ENCODE results near the gene PTPRE. TPM values are rescaled to one million over a fixed set of nuclear protein-coding genes. Genes with fewer than 3 reads are reported as not detected.
A peak's percentile ranks its signal among the peaks of the same experiment; 100 is the strongest.

Gene PTPRE
- total RNA-seq, 2 donors from 2014 or later = 32.7 to 54.1 TPM

DNA sequence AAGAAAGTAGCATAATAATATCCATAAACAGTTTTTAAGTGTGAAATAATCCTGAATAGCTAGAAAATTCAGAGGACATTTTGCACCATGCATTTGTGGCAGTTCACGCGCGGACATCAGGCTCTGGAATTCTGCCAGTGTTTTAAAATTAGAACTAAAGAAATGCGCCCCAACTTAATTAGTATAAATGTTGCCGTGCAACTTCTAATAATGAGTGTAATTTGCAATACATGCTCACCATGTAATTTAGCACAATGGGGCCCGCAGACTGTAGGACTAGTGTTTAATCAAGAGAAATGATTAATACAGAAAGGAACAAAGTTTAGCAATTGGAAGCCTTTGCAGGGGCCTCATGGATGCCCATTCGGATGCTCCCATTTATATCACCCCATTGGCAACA is 96.6 kb downstream of the PTPRE start:
- H3K36me3 Mint-ChIP-seq (ENCODE audit: low read depth) = no peaks in the 10 kb centered on the region
- no peaks in the 10 kb centered on the region for H3K4me1 Mint-ChIP-seq
- no peak for ATAC-seq (replicated peaks)
- H3K4me3 Mint-ChIP-seq = no peak overlapping the region
- H3K27me3 Mint-ChIP-seq = peaks cover 19% of the 10 kb centered on the region
- no peak overlapping the region for H3K27ac Mint-ChIP-seq
- H3K9me3 Mint-ChIP-seq = no peaks in the 10 kb centered on the region

DNA sequence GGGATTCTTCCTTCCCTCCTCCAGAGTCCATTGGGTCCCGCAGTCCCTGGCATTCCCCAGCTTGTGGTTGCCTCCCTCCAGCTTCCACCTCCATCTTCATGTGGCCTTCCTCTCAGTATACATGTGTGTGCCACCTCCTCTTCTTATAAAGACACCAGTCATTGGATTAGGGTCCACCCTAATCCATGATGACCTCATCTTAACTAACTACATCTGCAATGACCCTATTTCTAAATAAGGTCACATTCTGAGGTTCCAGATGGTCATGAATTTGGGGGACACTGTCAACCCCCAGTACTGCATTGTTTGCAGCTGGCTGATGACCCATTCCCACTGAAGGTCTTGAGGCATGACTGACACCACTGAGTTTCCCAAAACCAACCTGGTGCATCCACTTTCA is 99.0 kb downstream of the PTPRE start:
- Mint-ChIP-seq H3K4me3 (no peak overlapping the region), H3K27ac (no peak overlapping the region), H3K27me3 (peaks cover 13% of the 10 kb centered on the region), H3K4me1 (no peaks in the 10 kb centered on the region), H3K36me3 (ENCODE audit: low read depth) (no peaks in the 10 kb centered on the region), H3K9me3 (no peaks in the 10 kb centered on the region)
- no peak for ATAC-seq (replicated peaks)

DNA sequence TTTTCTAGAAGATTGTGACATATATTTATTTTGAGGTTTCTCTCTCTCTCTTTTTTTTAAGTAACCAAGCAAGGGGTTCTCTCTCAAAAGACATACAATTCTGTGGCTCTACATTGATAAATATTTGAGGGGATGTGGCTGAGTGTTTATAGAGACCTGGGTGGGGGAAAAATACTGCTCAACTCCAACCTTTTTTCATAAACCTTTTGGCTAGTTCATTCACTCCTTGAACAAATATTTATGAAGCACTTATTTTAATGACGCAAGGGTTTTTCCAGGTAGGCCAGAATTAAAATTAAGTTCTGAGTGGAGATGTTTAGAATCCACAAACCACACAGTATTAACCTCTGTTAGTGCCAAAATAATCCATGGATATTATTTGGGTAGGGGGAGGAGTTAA is 100.2 kb downstream of the PTPRE start:
- peaks cover 5% of the 10 kb centered on the region for H3K4me1 Mint-ChIP-seq
- no peaks in the 10 kb centered on the region for H3K9me3 Mint-ChIP-seq
- no peaks in the 10 kb centered on the region for H3K36me3 Mint-ChIP-seq (ENCODE audit: low read depth)
- H3K27ac Mint-ChIP-seq = no peak overlapping the region
- H3K4me3 Mint-ChIP-seq = no peak overlapping the region
- ATAC-seq (replicated peaks) = no peak
- peaks cover 7% of the 10 kb centered on the region for H3K27me3 Mint-ChIP-seq

DNA sequence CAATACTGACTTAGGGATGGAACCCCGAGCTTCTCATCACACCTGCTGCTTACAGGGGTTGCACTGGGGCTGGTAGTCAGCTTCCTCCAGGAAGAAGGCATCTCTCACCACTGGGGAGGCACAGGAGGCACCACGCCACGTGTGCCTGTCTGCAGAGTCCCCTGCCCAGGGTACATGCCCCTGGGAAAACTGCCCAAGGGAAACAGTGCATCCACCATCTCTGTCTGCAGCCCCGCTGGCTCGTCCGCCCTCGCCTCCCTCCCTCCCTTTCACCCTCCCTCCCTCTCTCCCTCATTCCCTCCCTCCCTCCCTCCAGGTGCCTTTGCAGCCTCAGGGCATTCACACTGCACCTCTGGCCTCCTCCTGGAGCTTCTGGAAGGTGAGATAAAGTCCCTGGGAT is 101.1 kb downstream of the PTPRE start:
- ATAC-seq (replicated peaks) = no peak
- Mint-ChIP-seq H3K4me1 (peaks cover 5% of the 10 kb centered on the region), H3K9me3 (no peaks in the 10 kb centered on the region), H3K36me3 (ENCODE audit: low read depth) (no peaks in the 10 kb centered on the region), H3K27ac (no peak overlapping the region), H3K4me3 (no peak overlapping the region), H3K27me3 (peaks cover 3% of the 10 kb centered on the region)

DNA sequence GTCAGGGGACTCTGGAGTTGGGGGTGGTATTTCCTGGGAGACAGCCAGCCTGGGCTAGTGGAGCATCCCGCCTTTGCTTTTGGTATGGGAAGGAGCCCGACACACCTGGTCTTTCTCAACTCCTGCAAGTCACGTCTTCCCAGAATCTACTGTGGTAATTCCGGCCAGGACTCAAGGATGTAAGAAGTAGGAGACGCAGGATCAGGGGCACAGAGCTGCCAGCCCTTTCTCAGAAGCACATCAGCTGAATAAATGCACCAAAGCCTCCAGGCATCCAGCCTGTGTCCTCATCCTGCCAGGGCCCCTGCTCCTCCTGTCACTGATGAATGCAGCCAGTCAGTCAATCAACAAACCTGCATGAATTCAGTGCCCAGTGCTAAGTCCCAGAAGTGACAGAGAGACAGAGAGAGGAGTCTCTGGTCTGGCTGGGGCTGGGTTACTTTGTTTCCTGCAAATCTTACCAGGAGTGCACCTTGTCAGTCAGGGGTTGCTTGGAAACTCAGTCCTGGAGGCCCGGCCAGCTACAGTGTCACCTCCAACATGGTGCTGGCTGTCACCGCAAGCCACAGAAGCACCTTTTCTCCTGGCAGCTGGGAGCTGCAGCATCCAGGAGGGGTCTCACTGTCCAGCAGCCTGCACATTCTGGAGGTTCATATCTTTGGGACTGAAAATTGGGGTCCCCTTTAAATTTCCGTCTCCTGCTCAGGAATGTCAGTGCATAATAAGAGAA is 101.8 kb downstream of the PTPRE start:
- peaks cover 5% of the 10 kb centered on the region for H3K4me1 Mint-ChIP-seq
- no peaks in the 10 kb centered on the region for H3K36me3 Mint-ChIP-seq (ENCODE audit: low read depth)
- no peak for ATAC-seq (replicated peaks)
- no peak overlapping the region for H3K27ac Mint-ChIP-seq
- H3K4me3 Mint-ChIP-seq = no peak overlapping the region
- H3K9me3 Mint-ChIP-seq = no peaks in the 10 kb centered on the region
- H3K27me3 Mint-ChIP-seq = peaks cover 3% of the 10 kb centered on the region

DNA sequence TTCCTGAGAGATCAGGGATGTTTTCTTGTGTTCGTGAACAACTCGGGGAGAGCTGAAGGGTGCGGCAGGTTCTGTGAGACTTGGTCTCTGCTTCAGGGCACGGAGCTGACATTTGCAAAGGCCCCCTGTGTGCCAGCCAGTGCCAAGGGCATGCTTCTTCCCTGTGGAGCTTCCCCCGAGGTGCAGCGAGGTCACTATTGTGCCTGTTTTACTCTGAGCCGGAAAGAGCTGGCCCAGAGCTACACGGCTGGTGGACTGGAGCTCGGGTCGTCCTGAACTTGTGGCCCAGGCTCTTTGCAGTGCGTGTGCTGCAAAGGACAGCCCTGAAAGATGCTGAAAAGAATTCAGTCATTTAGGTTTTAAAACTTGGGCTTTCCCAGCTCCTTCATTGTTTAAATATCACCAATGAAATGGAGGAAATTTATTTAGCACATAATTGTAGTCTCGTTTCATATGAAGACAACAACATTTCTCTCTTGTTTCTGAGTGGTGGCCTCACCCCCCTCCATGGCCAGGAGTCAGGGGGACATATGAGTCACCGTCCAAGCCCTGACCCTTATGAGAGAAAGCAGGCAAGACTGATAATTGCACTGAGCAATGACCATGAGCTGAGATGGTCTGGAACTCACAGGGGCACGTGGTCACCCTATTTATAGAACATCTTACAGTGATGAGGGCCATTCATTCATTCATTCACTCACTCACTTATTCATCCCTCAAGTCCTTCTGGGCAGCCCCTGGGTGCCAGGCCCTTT is 102.6 kb downstream of the PTPRE start:
- H3K4me1 Mint-ChIP-seq = peaks cover 5% of the 10 kb centered on the region
- no peak overlapping the region for H3K27ac Mint-ChIP-seq
- H3K9me3 Mint-ChIP-seq = no peaks in the 10 kb centered on the region
- H3K27me3 Mint-ChIP-seq = peaks cover 3% of the 10 kb centered on the region
- no peak for ATAC-seq (replicated peaks)
- H3K36me3 Mint-ChIP-seq (ENCODE audit: low read depth) = no peaks in the 10 kb centered on the region
- H3K4me3 Mint-ChIP-seq = no peak overlapping the region

DNA sequence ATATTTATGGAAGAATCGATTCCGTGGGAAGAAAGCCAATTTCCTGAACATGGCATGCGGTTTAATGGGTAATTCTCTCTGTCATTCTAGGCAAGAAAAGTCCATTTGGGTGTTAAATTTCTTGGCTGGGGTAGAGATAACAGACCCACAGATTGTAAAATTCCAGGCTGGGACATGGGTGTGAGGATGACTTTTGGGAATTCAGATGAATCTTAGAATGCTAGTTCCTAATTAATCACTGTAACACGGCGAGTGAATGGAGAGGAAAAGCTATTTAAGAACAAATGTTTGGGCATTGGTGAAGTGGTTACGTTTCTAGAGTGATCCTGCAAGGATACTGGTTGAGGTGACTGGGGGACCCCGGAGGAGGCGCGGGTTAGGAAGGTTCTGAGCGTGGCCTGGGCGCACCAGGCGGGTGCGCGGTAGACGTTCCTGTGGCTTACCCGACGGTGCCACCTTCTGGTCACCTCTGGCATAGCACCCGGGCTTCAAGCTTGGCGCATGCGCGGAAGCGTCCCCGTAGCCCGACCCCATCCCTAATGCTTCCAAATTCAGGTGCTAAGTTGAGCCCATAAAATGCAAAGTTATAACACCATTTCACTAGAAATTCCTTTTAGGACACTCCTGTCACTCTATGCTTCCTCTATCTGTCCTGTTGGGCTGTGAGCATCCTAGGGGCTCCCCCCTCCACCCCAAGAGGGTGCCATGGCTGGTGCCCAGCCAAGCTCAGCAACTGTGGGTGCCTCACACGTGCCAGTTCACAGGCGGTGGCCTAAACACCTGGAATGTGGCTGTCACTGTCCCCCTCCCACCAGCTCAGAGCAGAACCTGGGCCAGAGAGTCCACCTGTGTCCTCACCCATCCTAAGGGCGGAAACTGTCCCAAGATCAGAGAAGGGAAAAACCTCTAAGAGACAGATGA is 104.4 kb downstream of the PTPRE start:
- peaks cover 3% of the 10 kb centered on the region for H3K27me3 Mint-ChIP-seq
- peak overlapping the region; percentile 57 for H3K4me3 Mint-ChIP-seq
- peak; percentile 78 for ATAC-seq (replicated peaks)
- H3K4me1 Mint-ChIP-seq = peaks cover 5% of the 10 kb centered on the region
- peak overlapping the region; percentile 77 for H3K27ac Mint-ChIP-seq
- no peaks in the 10 kb centered on the region for H3K9me3 Mint-ChIP-seq
- H3K36me3 Mint-ChIP-seq (ENCODE audit: low read depth) = no peaks in the 10 kb centered on the region

DNA sequence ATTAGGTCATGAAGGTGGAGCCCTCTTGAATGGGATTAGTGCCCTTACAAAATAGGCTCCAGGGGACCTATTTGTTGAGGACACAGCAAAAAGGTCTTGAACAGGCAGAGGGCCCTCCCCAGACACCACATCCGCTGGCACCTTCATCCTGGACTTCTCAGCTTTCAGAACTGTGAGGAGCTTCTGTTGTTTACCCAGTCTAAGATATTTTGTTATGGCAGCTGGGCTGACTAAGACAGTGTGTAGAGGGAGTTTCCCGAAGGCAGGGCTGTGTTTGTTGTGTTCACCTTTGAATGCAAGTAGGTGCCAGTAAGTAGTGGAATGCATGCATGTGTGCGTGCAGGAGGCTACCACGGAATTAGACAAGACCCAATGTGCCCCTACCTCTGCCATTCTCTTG is 106.7 kb downstream of the PTPRE start:
- Mint-ChIP-seq H3K9me3 (no peaks in the 10 kb centered on the region), H3K4me3 (no peak overlapping the region), H3K27ac (peak overlapping the region; percentile 2), H3K36me3 (ENCODE audit: low read depth) (no peaks in the 10 kb centered on the region), H3K4me1 (peaks cover 15% of the 10 kb centered on the region), H3K27me3 (peaks cover 3% of the 10 kb centered on the region)
- ATAC-seq (replicated peaks) = peak; percentile 83

DNA sequence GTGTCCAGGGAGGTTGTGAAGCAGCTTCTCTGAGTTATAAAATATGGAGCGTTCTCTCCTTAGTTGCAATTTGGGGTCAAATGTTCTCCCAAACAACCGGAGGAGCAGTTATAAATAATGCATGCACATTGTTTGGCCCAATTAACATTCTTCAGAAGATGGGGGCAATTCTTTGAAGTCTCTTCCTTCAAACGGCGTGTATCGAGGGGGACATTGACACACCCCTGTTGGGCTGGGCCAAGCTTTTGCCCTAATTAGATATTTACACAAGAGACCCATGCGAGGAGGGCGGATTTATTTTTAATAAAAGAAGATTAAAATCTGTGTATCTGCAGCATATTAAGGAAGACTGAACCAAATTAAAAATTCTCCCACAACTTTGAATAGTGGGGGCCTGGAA is 107.3 kb downstream of the PTPRE start:
- no peak overlapping the region for H3K4me3 Mint-ChIP-seq
- no peaks in the 10 kb centered on the region for H3K9me3 Mint-ChIP-seq
- peak overlapping the region; percentile 2 for H3K27ac Mint-ChIP-seq
- H3K4me1 Mint-ChIP-seq = peaks cover 18% of the 10 kb centered on the region
- no peaks in the 10 kb centered on the region for H3K36me3 Mint-ChIP-seq (ENCODE audit: low read depth)
- no peak for ATAC-seq (replicated peaks)
- peaks cover 3% of the 10 kb centered on the region for H3K27me3 Mint-ChIP-seq

DNA sequence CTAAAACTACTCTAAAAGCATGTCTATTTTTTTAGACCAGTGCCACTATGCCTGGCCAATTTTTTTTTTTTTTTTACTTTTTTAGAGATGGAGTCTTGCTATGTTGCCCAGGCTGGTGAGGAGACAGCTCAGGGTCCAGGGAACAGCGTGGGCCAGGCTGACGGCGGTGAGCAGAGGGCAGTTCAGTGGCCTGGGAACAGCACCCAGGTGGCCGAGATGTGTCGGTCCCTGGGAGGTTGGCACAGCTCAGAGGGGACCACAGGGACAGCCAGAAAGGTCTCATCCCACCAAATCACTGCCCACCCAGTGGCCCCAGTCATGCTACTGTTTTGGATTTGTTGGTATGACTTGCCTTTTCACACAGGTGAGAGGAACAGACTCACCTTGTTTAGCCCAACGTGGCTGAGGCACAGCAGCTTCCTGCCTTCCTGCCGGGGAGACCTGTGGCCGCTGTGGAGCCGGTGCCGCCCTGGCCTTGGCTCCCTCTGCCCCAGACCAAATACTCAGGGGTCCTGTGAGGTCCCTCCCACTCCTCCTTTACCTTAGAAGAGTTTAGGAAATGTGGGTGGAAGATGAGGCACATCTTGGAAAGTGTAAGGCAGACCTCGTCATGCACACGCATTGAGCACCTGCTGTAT is 109.6 kb downstream of the PTPRE start:
- Mint-ChIP-seq H3K9me3 (no peaks in the 10 kb centered on the region), H3K4me3 (peak overlapping the region; percentile 44), H3K36me3 (ENCODE audit: low read depth) (no peaks in the 10 kb centered on the region), H3K4me1 (peaks cover 14% of the 10 kb centered on the region), H3K27ac (no peak overlapping the region), H3K27me3 (no peaks in the 10 kb centered on the region)
- no peak for ATAC-seq (replicated peaks)

DNA sequence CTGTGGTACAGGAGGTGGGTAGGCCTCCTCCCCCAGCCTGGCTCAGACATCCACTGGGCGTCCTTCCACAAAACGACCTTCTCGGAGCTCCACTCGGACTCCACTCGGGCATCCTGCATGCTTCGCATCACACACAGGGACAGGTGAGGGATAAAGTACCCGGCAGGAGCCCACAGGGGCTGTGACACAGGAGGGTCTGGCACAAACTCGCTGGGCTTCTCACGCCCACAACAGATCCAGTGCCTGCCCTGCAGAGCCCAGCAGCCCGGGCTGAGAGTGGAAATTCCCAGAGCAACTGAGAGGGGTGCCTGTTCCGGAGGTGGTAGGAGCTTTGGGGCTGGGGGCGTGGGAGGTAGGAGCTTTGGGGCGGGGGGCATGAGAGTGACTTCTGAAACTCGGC is 110.9 kb downstream of the PTPRE start:
- no peaks in the 10 kb centered on the region for H3K27me3 Mint-ChIP-seq
- H3K4me1 Mint-ChIP-seq = peaks cover 14% of the 10 kb centered on the region
- ATAC-seq (replicated peaks) = peak; percentile 6
- no peaks in the 10 kb centered on the region for H3K9me3 Mint-ChIP-seq
- H3K36me3 Mint-ChIP-seq (ENCODE audit: low read depth) = no peaks in the 10 kb centered on the region
- peak overlapping the region; percentile 44 for H3K4me3 Mint-ChIP-seq
- H3K27ac Mint-ChIP-seq = peak overlapping the region; percentile 58

DNA sequence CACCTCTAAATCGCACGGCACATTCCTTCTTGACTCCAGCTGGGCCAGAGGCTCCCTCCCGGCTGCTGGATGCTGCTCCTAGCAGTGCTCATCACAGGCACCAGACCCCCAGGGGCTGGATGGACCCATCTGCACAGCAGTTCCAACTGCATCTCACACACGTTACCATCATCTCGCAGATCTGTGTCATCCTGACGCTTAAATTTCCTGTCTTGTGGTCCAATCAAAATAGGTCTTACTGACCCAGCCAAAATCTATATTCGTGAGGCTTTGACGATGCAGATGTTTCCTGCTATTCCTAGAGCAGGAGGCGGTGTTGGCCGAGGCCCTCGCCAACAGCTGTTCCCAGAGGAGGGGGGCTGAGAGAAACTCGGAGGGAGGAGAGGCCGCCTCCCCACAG is 111.3 kb downstream of the PTPRE start:
- Mint-ChIP-seq H3K27me3 (no peaks in the 10 kb centered on the region), H3K27ac (peak overlapping the region; percentile 58), H3K4me3 (peak overlapping the region; percentile 44), H3K36me3 (ENCODE audit: low read depth) (no peaks in the 10 kb centered on the region), H3K9me3 (no peaks in the 10 kb centered on the region), H3K4me1 (peaks cover 14% of the 10 kb centered on the region)
- peak; percentile 59 for ATAC-seq (replicated peaks)

DNA sequence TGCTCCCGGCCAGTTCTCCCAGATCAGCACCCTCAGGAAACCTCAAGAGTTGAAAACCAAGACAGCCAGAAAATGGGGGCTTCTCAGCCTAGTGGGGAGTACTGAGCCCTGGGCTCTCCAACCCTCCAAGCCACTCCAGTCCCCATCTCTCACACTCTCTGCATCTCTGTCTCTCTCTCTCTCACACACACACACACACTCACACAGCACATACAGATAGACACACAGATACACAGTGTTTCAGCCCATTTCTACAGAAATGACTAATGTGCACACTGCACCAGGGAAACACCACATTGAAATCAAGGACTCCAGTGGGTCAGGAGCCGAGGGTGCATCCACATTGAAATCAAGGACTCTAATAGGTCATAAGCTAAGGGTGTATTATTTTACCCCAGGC is 111.8 kb downstream of the PTPRE start:
- ATAC-seq (replicated peaks) = peak; percentile 20
- H3K4me3 Mint-ChIP-seq = peak overlapping the region; percentile 44
- peak overlapping the region; percentile 58 for H3K27ac Mint-ChIP-seq
- H3K27me3 Mint-ChIP-seq = no peaks in the 10 kb centered on the region
- peaks cover 14% of the 10 kb centered on the region for H3K4me1 Mint-ChIP-seq
- no peaks in the 10 kb centered on the region for H3K36me3 Mint-ChIP-seq (ENCODE audit: low read depth)
- H3K9me3 Mint-ChIP-seq = no peaks in the 10 kb centered on the region
